SW480 (cell line): ENCODE data around the gene IGF1R.

Experiments
- DNase-seq: peaks from one replicate; pipeline ENCODE4 v3.0.0-alpha.2; 2016; ENCODE audit warnings: low spot score

IGF1R gene

GRCh38 chr15:98671060-98672008, 23.0 kb downstream of the IGF1R start:
- DNase-seq = no peak

GRCh38 chr15:98673133-98673532, 24.8 kb downstream of the IGF1R start:
- DNase-seq = no peak

- no peak for DNase-seq
These were observed 26.0 kb downstream of the IGF1R start for GRCh38 chr15:98674336-98674735.

GRCh38 chr15:98676586-98677270, 28.4 kb downstream of the IGF1R start:
- DNase-seq = no peak

- no peak for DNase-seq
These were observed 29.2 kb downstream of the IGF1R start for GRCh38 chr15:98677345-98678059.

DNA sequence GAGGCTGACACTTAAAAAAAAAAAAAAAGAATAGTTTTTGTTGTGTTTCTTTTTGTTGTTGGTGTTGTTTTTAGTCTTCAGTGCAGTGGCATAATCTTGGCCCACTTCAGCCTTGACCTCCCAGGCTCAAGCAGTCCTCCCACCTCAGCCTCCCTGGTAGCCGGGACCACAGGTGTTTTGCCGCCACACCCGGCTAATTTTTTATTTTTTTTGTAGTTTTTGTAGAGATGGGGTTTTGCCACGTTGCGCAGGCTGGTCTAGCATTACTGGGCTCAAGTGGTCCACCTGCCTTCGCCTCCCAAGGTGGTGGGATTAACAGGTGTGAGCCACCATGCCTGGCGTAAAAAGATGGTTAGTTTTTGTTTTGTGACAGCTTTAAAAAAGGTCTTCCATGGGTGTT, 30.1 kb downstream of the IGF1R start:
- DNase-seq = no peak

GRCh38 chr15:98681061-98681460, 32.7 kb downstream of the IGF1R start:
- no peak for DNase-seq

GRCh38 chr15:98682992-98683701, 34.8 kb downstream of the IGF1R start:
- DNase-seq = no peak

GRCh38 chr15:98683831-98684230, 35.5 kb downstream of the IGF1R start:
- DNase-seq = no peak

GRCh38 chr15:98684436-98684835, 36.1 kb downstream of the IGF1R start:
- DNase-seq = no peak

GRCh38 chr15:98684995-98685525, 36.7 kb downstream of the IGF1R start:
- no peak for DNase-seq

- no peak for DNase-seq
These were observed 38.6 kb downstream of the IGF1R start for GRCh38 chr15:98686983-98687382.

DNA sequence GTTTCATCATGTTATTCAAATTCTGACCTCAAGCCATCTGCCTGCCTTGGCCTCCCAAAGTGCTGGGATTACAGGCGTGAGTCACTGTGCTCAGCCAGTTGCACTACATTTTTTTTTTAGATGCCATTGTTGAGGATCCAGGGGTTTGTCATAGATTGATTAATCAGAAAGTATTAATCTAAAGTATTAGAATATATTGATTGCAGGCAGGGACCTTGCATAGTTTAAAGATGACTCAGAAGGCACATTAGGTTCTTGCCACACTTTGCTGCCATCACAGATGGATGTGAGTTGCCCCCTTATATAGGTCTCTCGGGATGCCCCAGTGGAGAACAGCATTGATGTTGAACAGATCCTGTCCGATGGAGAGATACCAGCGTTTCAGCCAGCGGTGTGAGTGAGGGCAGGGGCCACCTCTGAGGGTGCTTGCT, 41.1 kb downstream of the IGF1R start:
- no peak for DNase-seq

DNA sequence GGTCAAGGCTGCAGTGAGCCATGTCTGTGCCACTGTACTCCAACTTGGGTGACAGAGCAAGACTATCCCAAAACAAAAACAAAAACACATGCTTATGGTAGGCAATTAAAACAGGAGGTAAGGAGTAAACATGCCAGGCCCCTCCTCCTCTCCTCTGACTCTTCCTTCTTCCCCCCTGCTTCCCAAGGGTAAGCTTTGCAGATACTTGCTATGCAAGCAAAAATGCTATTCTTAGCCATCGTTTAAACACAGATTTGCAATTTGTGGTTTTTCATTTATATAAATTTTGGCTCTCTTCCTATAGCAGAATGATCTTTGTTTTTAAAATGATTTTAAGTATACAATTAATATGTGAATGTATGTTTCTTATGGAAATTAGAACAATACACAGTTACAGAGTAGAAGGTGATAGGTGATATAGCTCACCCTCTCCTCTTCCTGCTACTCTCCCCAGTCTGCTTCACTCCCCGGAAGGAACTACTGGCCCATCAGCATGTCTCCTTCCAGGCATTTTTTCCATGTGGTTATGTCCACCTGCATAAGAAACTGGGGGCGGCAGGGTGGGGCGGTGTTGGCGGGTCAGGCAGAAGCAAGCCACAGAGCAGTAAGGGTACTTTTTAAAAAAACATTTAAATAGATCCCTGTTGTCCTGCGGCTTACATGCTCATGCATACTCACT, 42.1 kb downstream of the IGF1R start:
- DNase-seq = no peak

DNA sequence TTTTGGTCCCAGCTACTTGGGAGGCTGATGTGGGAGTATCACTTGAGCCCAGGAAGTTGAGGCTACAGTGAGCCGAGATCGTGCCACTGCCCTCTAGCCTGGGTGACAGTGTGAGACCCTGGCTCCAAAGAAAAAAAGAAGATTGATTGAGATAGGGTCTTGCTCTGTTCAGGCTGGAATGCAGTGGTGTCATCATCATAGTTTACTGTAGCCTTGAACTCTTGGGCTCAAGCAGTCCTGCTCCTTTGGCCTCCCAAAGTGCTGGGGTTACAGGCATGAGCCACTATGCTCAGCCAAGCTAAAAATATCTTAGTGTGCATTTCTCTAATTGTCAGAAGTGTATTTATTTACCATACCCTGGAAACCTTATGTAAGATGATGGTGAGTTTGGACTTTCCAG, 43.9 kb downstream of the IGF1R start:
- no peak for DNase-seq

DNA sequence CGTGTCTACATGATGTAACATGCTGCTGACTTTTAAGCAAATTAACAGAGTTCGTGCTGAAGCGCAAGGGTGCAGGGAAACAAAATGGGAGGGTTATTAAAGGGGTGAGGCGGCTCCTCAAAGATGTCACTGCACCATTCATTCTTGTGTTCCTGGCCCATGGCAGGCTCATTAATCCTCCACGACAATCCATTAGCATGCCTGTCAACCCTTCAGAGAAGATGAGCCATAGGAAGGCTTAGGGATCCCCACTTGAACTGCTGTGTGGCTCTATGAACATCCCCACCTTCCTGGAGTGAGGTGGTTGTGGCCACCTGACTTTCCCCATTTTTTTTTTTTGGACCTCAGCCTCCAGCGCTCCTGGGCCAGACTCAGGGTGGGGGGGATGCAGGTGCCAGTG, 45.8 kb downstream of the IGF1R start:
- no peak for DNase-seq

DNA sequence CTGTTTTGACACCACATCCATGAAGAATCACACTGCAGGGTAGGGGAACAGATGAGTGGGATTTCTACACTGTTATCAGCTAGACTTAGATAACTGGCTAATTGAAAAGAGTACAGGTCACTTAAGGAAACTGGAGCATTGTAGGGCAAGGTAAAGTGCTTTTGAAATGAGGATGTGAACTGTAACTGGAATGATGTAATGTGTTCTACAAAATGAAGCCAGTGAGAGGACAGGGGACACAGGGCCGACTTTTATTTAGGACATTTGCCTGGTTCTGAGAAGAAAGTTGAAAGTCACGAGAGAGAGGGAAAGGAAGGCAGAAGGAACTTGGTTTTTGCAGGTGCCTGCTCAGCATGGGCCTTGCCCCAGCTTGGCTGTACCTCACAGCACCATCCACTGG, 50.5 kb downstream of the IGF1R start:
- no peak for DNase-seq

GRCh38 chr15:98699591-98700424, 51.5 kb downstream of the IGF1R start:
- no peak for DNase-seq

DNA sequence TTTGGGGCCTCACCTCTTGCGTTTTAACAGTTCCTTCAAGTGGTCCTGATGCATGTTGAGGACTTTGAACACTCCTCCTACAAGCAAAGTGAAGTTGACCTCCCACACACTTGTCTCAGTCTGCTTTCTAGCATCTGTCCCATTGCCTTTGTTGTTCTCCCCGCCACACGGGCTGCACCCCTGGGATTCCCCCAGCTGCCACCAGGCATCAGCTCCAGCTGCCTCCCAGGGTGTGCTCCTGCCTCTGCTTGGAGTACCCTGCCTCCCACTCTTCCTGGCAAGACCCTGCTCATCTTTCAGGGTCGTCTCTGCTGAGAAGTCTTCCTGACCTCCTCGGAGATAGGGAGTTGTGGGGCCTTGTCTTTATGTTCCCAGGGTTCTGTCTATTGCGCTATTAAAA, 52.2 kb downstream of the IGF1R start:
- no peak for DNase-seq

DNA sequence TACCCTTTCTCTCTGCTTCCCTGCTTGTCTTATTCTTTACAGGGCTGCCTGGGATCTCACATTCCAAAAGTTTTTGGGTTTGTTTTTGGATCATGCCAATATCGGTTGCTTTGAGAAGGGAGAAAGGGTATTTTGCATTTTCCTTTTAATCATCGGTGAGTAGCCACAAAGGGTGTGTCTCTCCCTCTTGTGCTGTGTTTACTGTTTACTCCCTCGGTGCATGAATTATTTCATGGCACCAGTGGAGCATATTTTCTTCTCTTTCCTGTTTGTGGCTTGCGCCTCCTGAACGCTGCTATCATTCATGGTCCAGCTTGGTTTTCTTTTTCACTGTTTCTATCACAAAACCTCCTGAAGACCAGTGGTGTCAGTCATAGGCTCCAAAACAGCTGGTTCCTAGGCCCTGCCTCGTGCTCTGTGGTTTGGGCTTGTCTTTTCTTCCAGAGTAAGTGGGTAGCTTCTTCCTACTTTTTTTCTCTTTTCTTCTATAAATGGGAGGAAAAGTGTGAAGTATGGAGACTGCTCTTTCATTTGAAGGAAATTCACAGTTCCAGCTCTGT, 54.9 kb downstream of the IGF1R start:
- peak; percentile 14 for DNase-seq
